HL-60/S4 treated with retinoic acid at 250 ng/mL for 4 days and 3 days (cell line): ENCODE data around the gene EED.

ENCODE experiments used
- in situ Hi-C: fragments of 300-500 bp; cut with MboI; formaldehyde crosslinking; loops from 2 replicates; pipeline ENCODE4 v1.7.0; 2022; ENCODE audit warnings: low sequenced_read_pairs

The EED gene, protein sequence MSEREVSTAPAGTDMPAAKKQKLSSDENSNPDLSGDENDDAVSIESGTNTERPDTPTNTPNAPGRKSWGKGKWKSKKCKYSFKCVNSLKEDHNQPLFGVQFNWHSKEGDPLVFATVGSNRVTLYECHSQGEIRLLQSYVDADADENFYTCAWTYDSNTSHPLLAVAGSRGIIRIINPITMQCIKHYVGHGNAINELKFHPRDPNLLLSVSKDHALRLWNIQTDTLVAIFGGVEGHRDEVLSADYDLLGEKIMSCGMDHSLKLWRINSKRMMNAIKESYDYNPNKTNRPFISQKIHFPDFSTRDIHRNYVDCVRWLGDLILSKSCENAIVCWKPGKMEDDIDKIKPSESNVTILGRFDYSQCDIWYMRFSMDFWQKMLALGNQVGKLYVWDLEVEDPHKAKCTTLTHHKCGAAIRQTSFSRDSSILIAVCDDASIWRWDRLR

DNA sequence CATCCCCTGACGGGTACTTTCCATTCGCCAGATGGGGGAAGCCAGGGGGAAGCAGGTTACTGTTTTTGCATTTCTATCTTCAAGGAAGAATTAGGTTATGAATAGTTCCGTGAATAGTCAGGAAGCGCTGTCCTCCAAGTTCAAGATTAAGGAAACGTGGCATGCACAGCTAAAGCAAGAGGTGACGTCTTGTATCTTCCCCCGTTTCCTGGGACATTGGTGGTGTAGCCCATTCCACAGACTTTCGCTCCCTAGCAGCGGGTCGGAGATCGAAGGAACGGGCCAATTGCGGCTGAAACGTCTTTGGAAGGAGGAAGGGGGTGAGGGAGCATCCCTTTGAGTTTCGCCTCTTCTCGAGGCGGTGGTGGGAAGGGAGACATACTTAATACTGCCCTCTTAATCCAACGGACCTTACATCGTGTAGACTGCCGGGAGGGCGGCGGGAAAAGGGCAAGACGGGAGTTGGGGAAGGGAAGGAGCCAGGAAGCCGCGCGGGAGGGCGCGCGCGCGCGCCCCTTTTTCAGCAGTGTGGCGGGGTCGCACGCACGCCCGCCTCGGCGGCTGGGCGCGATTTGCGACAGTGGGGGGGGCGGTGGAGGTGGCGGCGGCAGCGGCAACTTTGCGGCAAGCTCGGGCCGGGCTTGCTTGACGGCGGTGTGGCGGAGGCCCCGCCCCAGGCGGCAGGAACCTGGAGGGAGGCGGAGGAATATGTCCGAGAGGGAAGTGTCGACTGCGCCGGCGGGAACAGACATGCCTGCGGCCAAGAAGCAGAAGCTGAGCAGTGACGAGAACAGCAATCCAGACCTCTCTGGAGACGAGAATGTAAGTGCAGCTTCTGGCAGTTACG lies at the start of gene EED:
Gene EED, plus strand, starts transcription at position 232 of the 847 bp plus-strand sequence. Its CDS starts 477 bp downstream, at position 709.
- in situ Hi-C loops = no loop called here

DNA sequence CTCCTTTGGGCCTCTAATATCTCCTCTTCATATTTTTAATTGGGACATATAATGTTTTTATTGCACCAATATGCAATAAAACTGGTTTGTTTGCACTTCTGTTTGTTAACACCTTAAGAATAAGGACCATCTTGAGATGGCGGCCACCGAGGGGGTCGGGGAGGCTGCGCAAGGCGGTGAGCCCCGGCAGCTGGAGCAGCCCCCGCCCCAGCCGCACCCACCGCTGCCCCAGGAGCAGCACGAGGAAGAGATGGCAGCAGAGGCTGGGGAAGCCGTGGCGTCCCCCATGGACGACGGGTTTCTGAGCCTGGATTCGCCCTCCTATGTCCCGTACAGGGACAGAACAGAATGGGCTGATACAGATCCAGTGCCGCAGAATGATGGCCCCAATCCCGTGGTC lies 49.6 kb upstream of the EED start:
- in situ Hi-C loops = loop anchor here (10.0 kb wide), 1 partner anchor 130 kb away; the partner anchor contains the start of gene PICALM

DNA sequence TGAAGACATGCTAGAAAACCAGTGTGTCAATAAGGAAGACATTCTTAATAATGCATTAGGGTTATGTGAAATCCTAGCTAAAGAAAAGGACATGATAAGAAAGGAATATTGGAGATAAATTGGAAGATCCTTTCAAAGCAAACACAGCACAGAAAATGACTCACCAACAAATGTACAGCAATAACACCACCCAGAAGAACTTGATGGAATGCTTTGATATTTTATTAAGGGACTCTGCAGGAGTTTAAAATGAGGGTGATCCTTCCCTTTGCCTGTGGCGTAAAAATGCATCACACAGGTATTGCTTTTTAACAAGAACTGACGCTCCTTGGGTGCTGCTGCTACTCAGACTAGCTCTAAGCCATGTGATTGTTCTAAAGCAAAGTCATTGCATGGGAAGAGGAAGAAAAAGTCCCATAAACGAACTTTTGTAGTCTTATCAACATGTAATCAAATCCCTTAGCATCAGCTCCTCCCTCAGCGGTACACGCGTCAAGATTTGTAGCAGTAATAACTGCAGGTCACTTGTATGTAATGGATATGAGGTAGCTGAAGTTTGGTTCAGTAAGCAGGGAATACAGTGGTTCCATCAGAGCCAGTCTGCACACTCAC lies 48.4 kb upstream of the EED start:
- in situ Hi-C loops = loop anchor here (10.0 kb wide), 1 partner anchor 131 kb away; the partner anchor contains the start of gene PICALM

DNA sequence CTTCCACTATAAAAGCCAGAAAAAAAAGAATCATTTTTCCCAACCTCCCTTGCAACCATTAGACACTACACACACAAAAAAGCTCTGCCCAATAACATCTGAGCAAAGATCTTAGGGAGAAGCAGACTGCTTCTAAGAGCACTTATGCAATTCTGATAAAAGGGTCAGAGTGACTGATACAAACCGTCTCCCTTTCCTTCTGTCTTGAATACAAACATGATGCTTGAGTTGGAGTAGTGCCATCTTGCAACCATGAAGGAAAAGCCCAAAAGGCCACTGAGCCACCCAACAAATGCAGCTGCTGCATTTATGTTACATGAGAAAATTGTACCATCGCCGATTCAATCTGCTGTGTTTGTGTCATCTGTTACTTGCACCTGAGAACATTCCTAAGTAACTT lies 47.6 kb upstream of the EED start:
- in situ Hi-C loops = loop anchor here (10.0 kb wide), 1 partner anchor 132 kb away; the partner anchor contains the start of gene PICALM

DNA sequence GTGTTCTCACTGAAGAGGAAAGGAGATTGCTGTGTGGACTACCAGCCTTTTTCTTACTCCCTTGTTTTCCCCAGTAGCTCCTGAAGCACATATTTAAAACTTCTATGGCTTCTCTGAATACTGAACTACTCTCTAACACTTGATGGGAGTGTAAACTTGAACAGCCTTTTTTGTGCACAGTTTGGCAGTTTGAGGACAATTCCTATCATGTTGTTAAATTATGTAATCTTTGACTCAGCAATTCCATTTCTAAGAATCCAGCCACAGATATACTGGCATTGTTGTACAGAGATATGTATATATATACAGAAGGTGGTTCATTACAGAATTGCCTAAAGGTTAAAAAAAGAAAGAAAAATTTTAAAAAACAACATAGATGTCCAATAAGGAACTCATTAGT lies 47.1 kb upstream of the EED start:
- in situ Hi-C loops = loop anchor here (10.0 kb wide), 1 partner anchor 133 kb away; the partner anchor contains the start of gene PICALM

DNA sequence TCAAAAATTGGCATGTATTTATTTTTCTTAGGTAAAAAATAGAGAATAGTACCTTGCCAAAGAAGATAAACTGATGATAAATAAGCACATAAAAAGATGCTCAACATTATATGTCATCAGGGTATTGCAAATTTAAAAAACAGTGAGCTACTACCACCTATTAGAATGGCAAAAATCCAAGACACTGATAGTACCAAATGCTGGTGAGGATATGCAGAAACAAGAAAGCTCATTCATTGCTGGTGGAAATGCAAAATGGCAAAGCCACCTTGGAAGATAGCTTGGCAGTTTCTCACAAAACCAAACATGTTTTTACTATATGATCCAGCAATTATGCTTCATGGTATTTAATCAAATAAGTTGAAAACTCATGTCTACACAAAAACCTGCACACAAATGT lies 46.4 kb upstream of the EED start:
- in situ Hi-C loops = loop anchor here (10.0 kb wide), 1 partner anchor 133 kb away; the partner anchor contains the start of gene PICALM

DNA sequence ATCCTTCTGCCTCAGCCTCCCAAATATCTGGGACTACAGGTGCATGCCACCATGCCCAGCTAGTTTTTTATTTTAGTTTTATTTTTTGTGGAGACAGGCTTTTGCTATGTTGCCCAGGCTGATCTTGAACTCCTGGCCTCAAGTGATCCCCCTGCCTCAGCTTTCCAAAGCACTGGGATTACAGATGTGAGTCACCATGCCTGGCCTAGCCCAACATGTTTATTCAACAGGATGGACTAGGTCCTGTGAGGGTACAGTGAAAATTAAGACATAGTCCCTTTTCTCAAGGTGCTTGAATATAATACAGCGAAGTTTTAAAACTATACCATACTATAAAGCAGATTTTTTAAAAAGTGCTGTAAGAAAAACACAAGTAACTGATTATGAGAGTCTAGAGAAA lies 45.2 kb upstream of the EED start:
- in situ Hi-C loops = loop anchor here (10.0 kb wide), 1 partner anchor 135 kb away; the partner anchor contains the start of gene PICALM

DNA sequence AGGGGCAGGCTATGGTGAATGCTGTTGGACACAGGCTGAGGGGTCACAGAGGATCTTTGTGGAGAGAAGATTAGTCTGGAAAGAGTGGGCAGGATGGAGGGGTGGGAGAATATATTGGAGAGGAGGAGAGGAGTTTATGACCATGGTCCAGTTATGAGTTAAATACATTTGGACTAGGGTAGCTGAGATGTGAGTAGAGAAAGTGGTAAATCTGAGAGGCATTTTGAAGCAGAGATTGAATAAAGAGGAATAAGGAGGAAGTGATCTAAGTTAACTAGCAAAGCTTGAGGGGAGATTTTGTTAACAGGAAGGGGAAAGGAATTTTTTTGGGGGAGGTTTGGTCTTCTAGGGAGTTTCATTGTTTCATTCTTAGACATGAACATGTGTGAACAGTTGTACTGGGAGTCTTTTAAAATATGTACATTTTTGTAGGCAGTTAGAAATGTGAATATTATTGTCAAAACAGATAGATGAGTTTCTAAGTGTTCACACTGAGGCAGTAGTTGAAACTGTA lies 43.1 kb upstream of the EED start:
- in situ Hi-C loops = no loop called here

DNA sequence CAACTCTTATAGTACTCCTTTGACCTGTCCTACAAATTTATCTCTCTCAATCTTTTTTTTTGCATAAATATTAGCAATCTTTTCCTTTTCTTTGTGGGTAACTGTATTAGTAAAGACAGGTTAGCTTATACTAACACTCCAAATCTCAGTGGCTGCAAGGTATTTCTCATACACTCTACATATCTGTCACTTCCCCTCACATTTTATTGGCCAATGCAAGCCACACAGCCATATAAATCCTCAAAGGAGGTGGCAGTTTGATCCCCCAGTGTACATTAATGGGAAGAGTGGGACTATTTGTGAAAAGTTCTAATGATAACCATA lies 42.6 kb upstream of the EED start:
- in situ Hi-C loops = no loop called here

DNA sequence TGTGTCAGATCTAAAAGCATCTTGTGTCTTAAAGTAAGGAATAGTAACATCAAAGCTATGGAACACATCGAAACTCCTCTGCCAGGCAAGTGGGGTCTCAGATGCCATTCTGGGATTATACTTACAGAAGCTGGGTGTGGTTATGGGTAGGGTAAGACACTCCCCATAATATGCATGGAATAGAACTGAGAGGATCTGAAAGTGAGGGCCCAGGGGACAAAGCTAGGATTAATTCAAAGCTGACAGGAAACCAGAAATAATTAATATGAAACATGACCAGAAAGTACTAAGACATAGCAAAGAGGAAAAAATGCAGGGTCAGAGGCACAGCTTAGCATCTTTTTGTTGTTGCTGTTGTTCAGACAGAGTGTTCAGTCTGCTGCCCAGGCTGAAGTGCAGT lies 40.2 kb upstream of the EED start:
- in situ Hi-C loops = no loop called here

DNA sequence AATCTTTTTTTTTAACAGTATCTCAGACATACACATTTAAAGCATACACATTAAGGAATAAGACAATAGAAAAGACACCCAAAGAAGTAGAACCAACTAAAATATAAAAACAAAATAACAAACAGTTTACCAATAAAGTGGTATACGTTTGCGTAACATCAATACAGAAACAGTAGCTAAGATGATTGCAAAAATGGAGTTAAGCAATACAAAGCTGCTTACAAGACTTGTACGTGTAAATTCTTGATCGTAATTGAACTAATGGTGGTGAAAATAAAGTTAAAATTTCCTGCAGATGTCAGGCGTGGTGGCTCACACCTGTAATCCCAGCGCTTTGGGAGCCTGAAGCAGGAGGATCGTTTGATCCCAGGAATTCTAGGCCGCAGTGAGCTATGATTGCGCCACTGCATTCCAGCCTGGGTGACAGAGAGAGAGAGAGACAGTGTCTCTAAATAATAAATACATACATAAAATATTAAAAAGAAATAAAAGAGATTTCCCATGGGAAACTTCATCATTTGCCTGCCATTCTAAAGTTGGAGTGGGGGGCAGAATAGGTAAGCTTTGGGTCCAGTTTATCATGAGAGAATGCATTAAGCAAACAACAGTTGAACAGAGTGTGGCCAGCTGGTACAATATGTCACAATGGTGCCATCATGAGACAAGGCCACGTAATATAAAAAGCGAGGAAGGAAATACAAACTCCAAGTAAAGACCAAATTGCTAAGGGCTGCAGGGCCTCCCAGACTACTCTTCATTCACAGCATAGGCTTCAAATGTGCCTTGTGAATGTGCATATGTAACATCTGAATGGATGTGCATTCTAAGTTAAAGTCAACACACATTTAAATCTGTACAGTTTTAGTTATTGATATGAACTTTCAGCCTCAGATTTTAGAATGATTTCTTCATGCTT lies 38.9 kb upstream of the EED start:
- in situ Hi-C loops = no loop called here

DNA sequence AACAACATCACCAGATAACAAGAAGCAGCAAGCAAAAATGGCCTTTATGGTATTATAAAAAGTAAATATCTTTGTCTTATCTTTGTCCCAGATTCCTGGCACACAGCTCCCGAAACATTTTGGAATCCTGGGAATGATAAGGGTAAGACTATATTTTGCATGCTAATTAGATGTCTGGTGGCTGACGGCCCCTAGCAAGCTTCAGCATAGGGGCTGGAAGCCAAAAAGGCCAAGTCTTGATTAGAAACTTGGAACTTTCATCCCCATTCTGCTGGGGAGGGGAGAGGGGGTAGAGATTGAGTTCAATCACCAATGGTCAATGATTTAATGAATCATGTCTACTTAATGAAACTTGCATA lies 38.2 kb upstream of the EED start:
- in situ Hi-C loops = no loop called here

DNA sequence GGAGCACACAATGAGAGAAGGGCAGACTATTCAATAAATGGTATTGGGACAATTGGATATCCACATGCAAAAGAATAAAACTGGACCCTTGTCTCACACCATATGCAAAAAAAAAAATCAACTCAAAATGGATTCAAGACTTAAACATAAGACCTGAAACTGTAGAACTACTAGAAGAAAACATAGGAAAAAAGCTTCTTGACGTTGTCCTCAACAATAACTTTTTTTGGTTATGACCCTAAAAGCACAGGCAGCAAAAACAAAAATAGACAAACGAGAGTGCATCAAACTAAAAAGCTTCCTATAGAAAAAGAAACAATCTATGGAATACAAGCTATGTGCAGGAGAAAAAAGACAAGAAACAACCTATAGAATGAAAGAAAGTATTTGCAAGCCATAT lies 37.1 kb upstream of the EED start:
- in situ Hi-C loops = no loop called here

DNA sequence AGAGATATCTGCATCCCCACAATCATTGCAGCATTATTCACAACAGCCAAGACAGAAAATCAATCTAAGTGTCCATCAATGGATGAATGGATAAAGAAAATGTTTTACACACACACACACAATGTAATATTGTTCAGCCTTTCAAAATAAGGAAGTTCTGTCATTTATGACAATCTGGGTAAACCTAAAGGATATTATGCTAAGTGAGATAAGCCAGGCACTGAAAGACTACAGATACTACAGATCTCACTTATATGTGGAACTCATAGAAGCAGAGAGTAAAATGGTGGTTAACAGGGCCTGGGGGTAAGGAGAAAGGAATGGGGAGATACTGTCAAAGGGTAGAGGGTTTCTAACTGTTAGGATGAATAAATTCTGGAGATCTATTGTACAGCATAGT lies 36.0 kb upstream of the EED start:
- in situ Hi-C loops = no loop called here

DNA sequence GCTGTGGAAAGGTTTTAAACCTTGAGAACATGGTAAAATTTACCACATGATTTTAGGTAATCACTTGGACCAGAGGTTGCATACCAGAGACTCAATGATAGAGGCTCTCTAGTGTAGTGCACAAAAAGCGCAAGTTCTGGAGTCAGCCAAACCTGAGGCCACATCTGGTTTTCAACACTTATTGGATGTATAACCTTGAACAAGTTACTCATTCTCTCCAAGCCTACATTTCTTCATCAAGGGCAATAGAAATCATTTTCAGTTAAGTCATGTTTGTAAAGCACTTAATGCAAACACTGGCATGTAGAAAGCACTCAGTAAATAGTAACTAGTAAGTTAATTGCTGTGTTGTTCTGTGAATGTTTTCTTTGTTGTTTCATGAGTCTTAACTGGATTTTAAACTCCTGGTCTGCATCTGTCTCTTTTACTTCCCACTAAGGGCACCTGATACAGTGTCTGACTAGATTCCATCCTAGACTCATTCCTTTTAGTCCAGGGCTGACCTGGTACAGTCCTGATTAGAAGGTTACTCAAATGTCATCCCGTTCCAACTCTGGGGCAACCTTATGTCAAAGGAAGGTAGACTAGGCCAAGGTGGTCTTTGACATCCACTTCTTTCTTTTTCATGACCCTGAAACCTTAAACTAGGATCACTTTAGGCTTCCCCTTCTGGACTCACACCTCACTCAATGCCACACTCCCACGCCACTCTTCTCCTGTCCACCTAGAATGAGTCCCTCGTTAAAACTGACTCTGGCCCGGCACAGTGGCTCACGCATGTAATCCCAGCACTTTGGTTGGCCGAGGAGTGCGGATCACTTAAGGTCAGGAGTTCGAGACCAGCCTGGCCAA lies 34.5 kb upstream of the EED start:
- in situ Hi-C loops = no loop called here

DNA sequence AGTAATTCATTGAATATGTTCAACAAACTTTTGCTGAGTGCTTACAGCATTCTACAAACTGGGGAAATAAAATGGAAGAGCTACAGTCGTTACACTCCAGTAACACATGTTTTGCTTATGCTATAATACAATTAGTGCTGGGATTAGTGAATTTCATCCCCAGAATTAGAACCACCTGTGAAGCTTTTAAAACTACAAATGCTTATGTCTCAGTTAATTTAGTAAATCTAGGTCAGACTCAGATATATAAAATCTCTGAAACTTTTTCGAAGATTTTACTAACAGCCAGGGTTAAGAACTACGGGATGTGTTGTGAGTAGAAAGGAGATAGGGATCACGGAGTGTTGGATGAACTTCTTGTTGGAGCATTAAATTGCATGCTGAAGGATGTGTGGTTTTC lies 33.7 kb upstream of the EED start:
- in situ Hi-C loops = no loop called here

DNA sequence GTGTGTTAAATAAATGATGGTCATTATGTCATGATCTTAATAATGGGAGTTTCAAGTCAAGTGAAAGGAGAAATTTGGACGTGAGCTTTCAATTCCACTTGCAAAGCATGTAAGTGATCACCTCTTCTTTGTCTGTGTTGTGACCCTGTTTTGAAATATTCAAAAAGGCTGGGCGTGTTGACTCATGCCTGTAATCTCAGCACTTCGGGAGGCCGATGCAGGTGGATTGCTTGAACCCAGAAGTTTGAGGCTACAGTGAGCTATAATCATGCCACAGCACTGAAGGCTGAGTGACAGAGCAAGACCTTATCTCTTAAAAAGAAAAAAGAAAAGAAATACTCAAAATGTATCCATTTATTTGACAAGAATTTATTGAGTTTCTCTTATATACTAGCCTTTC lies 32.9 kb upstream of the EED start:
- in situ Hi-C loops = no loop called here

DNA sequence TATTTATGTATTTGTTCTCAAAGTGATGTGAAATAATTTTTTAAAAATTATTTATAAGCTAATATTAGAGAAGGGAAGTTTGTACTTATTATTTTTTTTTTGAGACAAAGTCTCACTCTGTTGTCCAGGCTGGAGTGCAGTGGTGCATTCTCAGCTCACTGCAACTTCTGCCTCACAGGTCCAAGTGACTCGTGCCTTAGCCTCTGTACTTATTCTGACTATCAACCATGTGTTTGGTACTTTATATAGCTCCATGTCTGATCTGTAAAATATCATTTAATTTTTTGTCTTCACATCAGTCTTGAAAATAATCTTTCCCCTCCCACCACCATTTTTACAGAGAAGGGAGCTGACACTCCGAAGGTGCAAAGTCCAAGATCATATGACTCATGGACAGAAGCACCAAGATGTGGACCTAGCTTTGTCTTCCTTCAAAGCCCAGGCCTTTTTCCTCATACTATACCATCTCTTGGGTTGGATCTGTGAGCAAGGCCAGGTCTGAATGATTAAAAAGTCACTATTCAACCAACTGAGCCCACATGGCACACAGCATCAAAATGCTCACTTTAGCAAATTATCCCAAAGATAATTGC lies 32.4 kb upstream of the EED start:
- in situ Hi-C loops = no loop called here

DNA sequence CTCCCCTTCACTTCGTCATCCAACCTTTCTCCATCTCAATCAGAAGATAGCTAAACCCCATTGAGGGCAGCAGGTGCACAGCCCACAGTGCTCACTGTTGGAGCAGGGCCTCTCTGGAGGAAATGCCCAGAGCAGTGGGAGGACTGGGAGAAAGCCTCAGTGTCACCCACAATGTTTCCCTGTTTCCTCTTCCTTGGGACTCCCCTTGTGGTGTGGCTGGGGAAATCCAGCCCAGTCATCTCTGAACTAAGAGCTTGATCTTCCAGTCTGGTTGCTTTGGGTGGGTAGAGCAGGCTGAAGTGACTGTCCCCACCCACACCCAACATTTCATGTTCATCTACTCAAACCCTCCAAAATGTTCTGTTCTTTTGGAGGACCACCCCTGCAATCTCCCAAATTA lies 29.8 kb upstream of the EED start:
- in situ Hi-C loops = no loop called here
